H9 (cell line): ENCODE measurements around the gene RCN2. TPM values are rescaled to one million over a fixed set of nuclear protein-coding genes. Genes with fewer than 3 reads are reported as not detected.

Experiments
- DNase-seq: peaks from one replicate; pipeline ENCODE4 v3.0.0-alpha.2; 2017
- H2AFZ ChIP-seq: one replicate; pipeline ENCODE4 v1.6.1; 2013; ENCODE audit warnings: mild to moderate bottlenecking, low read length, control low read depth, moderate library complexity
- H2AK5ac ChIP-seq: 2 replicates; pipeline ENCODE4 v1.6.1; 2013; ENCODE audit warnings: low read length, control low read depth, mixed read lengths; ENCODE audit not compliant: insufficient read length
- H2BK120ac ChIP-seq: one replicate; pipeline ENCODE4 v1.6.1; 2013; ENCODE audit warnings: low read depth, mild to moderate bottlenecking, low read length, control low read depth, inconsistent platforms; ENCODE audit not compliant: poor library complexity, severe bottlenecking
- H2BK12ac ChIP-seq: 2 replicates; pipeline ENCODE4 v1.6.1; 2013; ENCODE audit warnings: low read length, control low read depth, mixed read lengths, low read depth; ENCODE audit not compliant: insufficient read length
- H2BK15ac ChIP-seq: 2 replicates; pipeline ENCODE4 v1.6.1; 2013; ENCODE audit warnings: low read depth, low read length, control low read depth
- H2BK20ac ChIP-seq: one replicate; pipeline ENCODE4 v1.6.1; 2013; ENCODE audit warnings: low read depth, mild to moderate bottlenecking, low read length, control low read depth, inconsistent platforms; ENCODE audit not compliant: poor library complexity, severe bottlenecking
- H2BK5ac ChIP-seq: 2 replicates; pipeline ENCODE4 v1.6.1; 2013; ENCODE audit warnings: low read length, control low read depth, mixed read lengths; ENCODE audit not compliant: insufficient read length
- H3K14ac ChIP-seq: 2 replicates; pipeline ENCODE4 v1.6.1; 2013; ENCODE audit warnings: low read length, control low read depth; ENCODE audit not compliant: insufficient read depth
- H3K18ac ChIP-seq: 2 replicates; pipeline ENCODE4 v1.6.1; 2013; ENCODE audit warnings: low read depth, mild to moderate bottlenecking, mixed read lengths, low read length, control low read depth; ENCODE audit not compliant: insufficient read length
- H3K23ac ChIP-seq: 2 replicates; pipeline ENCODE4 v1.6.1; 2013; ENCODE audit warnings: low read length, control low read depth, mixed read lengths, low read depth; ENCODE audit not compliant: insufficient read length
- H3K23me2 ChIP-seq: 2 replicates; pipeline ENCODE4 v1.6.1; 2013; ENCODE audit warnings: low read depth, mild to moderate bottlenecking, mixed read lengths, low read length, control low read depth; ENCODE audit not compliant: insufficient read length, poor library complexity, severe bottlenecking
- H3K27ac ChIP-seq: 2 replicates; pipeline ENCODE4 v1.5.1; 2013; ENCODE audit warnings: low read length, control low read depth, mixed read lengths, low read depth; ENCODE audit not compliant: insufficient read length
- H3K27me3 ChIP-seq: 2 replicates; pipeline ENCODE4 v1.6.1; 2013; ENCODE audit warnings: low read length, control low read depth, inconsistent platforms; ENCODE audit not compliant: insufficient read depth
- H3K4ac ChIP-seq: 2 replicates; pipeline ENCODE4 v1.6.1; 2013; ENCODE audit warnings: low read depth, mild to moderate bottlenecking, control low read depth, inconsistent platforms, low read length, moderate library complexity
- H3K4me1 ChIP-seq: 2 replicates; pipeline ENCODE4 v1.6.1; 2013; ENCODE audit warnings: low read length, control low read depth, inconsistent platforms; ENCODE audit not compliant: insufficient read depth
- H3K4me2 ChIP-seq: 2 replicates; pipeline ENCODE4 v1.6.1; 2013; ENCODE audit warnings: low read length, control low read depth, mixed read lengths; ENCODE audit not compliant: insufficient read length, insufficient read depth
- H3K56ac ChIP-seq: 2 replicates; pipeline ENCODE4 v1.6.1; 2013; ENCODE audit warnings: low read depth, mild to moderate bottlenecking, mixed read lengths, low read length, control low read depth; ENCODE audit not compliant: insufficient read length
- H3K79me1 ChIP-seq: 2 replicates; pipeline ENCODE4 v1.6.1; 2013; ENCODE audit warnings: low read depth, mild to moderate bottlenecking, moderate library complexity, low read length, control low read depth, inconsistent platforms; ENCODE audit not compliant: insufficient read depth, poor library complexity, severe bottlenecking
- H3K79me2 ChIP-seq: 2 replicates; pipeline ENCODE4 v1.6.1; 2013; ENCODE audit warnings: low read length, control low read depth, inconsistent platforms; ENCODE audit not compliant: insufficient read depth
- H3K9ac ChIP-seq: 2 replicates; pipeline ENCODE4 v1.6.1; 2013; ENCODE audit warnings: low read length, control low read depth, mixed read lengths; ENCODE audit not compliant: insufficient read length; ENCODE audit errors: extremely low read depth
- H3K9me3 ChIP-seq: one replicate; pipeline ENCODE4 v1.6.1; 2013; ENCODE audit warnings: low read depth, low read length, inconsistent platforms; ENCODE audit not compliant: control insufficient read depth
- H3T11ph ChIP-seq: one replicate; pipeline ENCODE4 v1.6.1; 2013; ENCODE audit warnings: mild to moderate bottlenecking, low read length, control low read depth, inconsistent platforms
- H4K20me1 ChIP-seq: one replicate; pipeline ENCODE4 v1.6.1; 2013; ENCODE audit not compliant: control insufficient read depth, insufficient read length, insufficient read depth
- H4K5ac ChIP-seq: 2 replicates; pipeline ENCODE4 v1.6.1; 2013; ENCODE audit warnings: low read depth, mild to moderate bottlenecking, mixed read lengths, low read length, control low read depth; ENCODE audit not compliant: insufficient read length
- H4K8ac ChIP-seq: replicated peaks from 2 replicates; pipeline ENCODE4 v1.6.1; 2013; ENCODE audit warnings: low read length, control low read depth, mixed read lengths, low read depth; ENCODE audit not compliant: insufficient read length
- H4K91ac ChIP-seq: 2 replicates; pipeline ENCODE4 v1.6.1; 2013; ENCODE audit warnings: low read depth, mild to moderate bottlenecking, moderate library complexity, mixed read lengths, low read length, control low read depth; ENCODE audit not compliant: insufficient read length
- H3K27ac Mint-ChIP-seq, 3 experiments: 2 replicates in 2 of 3; 3 replicates in 1 of 3; pipeline ENCODE4 v1.8.0; 2020 to 2021; ENCODE audit warnings: mixed read lengths in 3 of 3, mild to moderate bottlenecking in 1 of 3, moderate library complexity in 1 of 3
- H3K27me3 Mint-ChIP-seq: 2 replicates; pipeline ENCODE4 v1.8.0; 2021; ENCODE audit warnings: low read depth, mild to moderate bottlenecking, moderate library complexity, mixed read lengths
- H3K36me3 Mint-ChIP-seq, 3 experiments: 2 replicates in 2 of 3; 3 replicates in 1 of 3; pipeline ENCODE4 v1.8.0; 2020 to 2021; ENCODE audit warnings: low read depth in 3 of 3, mixed read lengths in 3 of 3; ENCODE audit not compliant: insufficient read depth in 1 of 3
- H3K4me1 Mint-ChIP-seq, 2 experiments: 2 replicates each; pipeline ENCODE4 v1.8.0; 2020; ENCODE audit warnings: mixed read lengths in 2 of 2
- H3K4me3 Mint-ChIP-seq, 2 experiments: 2 replicates in 1 of 2; 3 replicates in 1 of 2; pipeline ENCODE4 v1.8.0; 2020 to 2021; ENCODE audit warnings: mild to moderate bottlenecking in 2 of 2, mixed read lengths in 2 of 2, moderate library complexity in 1 of 2
- H3K9me3 Mint-ChIP-seq, 2 experiments: 2 replicates in 1 of 2; 3 replicates in 1 of 2; pipeline ENCODE4 v1.8.0; 2020; ENCODE audit warnings: mild to moderate bottlenecking in 2 of 2, mixed read lengths in 2 of 2, moderate library complexity in 1 of 2
- CTCF ChIP-seq: fragments of 200-600 bp; sonication (generic); conservative IDR thresholded peaks from 3 replicates; pipeline ENCODE4 v1.8.0; 2021; ENCODE audit warnings: antibody characterized with exemption, mild to moderate bottlenecking
- WGBS: extraction: QIAGEN DNeasy Blood & Tissue Kit; methylation state at CpG from one replicate; pipeline ENCODE4 v1.1.7; 2013; ENCODE audit warnings: missing lambda C conversion rate, low lambda C conversion rate, mixed read lengths; ENCODE audit not compliant: insufficient read length; ENCODE audit errors: extremely low coverage; 5-methylcytosine and 5-hydroxymethylcytosine counted together
- total RNA-seq: library from RNA; stranded (reverse); gene quantifications from 2 replicates; pipeline ENCODE4 v1.2.1, GENCODE V29; 2021

The RCN2 gene
- total RNA-seq, 1 experiment from 2014 or later = 139 TPM

GRCh38 chr15:76996526-76997401 is 65.2 kb downstream of the RCN2 start:
- H4K91ac ChIP-seq = no peak overlapping the region
- H3K56ac ChIP-seq = no peak overlapping the region
- H3K18ac ChIP-seq = no peak overlapping the region
- H4K20me1 ChIP-seq = peaks cover 2% of the 10 kb centered on the region
- H3K23me2 ChIP-seq = no peaks in the 10 kb centered on the region
- no peak overlapping the region for H2BK12ac ChIP-seq
- no peak overlapping the region for H3K9ac ChIP-seq
- WGBS = no CpG with 5 or more reads among the region's 14 CpGs
- H3K9me3 Mint-ChIP-seq = no peaks in the 10 kb centered on the region
- no peak overlapping the region for H3T11ph ChIP-seq
- no peak overlapping the region for H3K23ac ChIP-seq
- no peak overlapping the region; the same call in 1 of the 2 replicates for H3K14ac ChIP-seq
- no peaks in the 10 kb centered on the region for H3K79me1 ChIP-seq
- no peak overlapping the region for H2BK120ac ChIP-seq
- no peak overlapping the region for H2BK20ac ChIP-seq
- no peaks in the 10 kb centered on the region for H3K36me3 Mint-ChIP-seq
- H3K27me3 ChIP-seq = no peaks in the 10 kb centered on the region
- no peak overlapping the region for H4K5ac ChIP-seq
- H3K9me3 ChIP-seq = no peaks in the 10 kb centered on the region
- H3K4ac ChIP-seq = no peak overlapping the region
- no peak overlapping the region for H2BK5ac ChIP-seq
- no peak overlapping the region for H3K4me2 ChIP-seq
- no peak overlapping the region for H4K8ac ChIP-seq
- no peak overlapping the region for H2AK5ac ChIP-seq
- H3K79me2 ChIP-seq = no peaks in the 10 kb centered on the region
- no peak for DNase-seq
- H2BK15ac ChIP-seq = no peak overlapping the region
- H3K4me1 ChIP-seq = no peaks in the 10 kb centered on the region
- no peaks in the 10 kb centered on the region; the same call in 1 of the 2 replicates for H3K27me3 Mint-ChIP-seq
- no peak overlapping the region for H2AFZ ChIP-seq
- no peaks in the 10 kb centered on the region for H3K4me1 Mint-ChIP-seq
- H3K4me3 Mint-ChIP-seq = no peak overlapping the region
- no peak for TF ChIP-seq CTCF
- no peak overlapping the region for H3K27ac Mint-ChIP-seq
- no peak overlapping the region for H3K27ac ChIP-seq
